ENCODE data around the gene ATXN10.
"Not testable (repeated sequence)": the region's sequence is repeated elsewhere in the genome, so short reads cannot be mapped to it uniquely, and the experiment has no call there.

The ATXN10 gene

GRCh38 chr22:45671783-45672563 lies at the start of gene ATXN10:
TSS of gene ATXN10 (plus strand) at chr22:45671834. CDS start at chr22:45672064, 230 bp downstream.
- FAIRE-seq (no peak), DNase-seq (ENCODE audit: insufficient read length, low spot score) (peak; percentile 32)
- no peak for TF ChIP-seq CTCF (IDR thresholded peaks at IDR 0.05; ENCODE audit: insufficient read depth, missing control alignments)

DNA sequence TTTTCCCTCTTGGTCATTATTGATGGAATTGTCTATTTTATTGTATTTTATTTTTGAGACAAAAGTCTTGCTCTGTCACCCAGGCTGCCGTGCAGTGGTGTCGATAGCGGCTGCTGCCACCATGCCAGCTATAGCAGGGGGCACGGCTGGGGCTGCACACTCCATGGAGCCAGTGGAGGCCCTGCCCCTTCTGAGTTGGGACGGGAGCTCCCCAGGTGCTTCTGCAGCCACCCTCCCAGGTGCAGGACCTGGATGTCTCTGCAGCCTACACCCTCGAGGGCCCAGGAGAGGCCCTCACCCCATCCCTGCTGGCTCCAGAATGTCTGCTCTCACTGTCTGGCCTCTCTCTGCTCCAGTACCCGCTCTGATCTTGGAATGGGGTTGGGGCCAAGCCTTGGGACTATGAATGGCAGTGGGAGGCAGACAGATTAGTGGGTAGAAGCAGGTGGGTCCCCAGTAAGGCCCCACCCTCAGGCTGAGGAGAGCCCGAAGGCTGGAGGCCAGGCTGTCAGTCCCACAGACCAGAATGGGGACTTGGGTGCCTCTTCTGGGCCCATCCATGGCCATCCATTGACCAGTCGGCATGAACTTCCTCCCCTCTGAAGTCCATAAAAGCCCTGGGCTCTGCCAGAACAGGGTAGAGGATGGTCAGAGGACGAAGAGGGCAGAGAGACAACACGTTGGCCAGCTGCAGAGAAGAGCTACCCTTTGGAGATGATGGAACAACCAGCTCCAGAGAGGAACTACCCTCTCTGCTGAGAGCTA lies 49.6 kb upstream of the ATXN10 start:
- TF ChIP-seq CTCF (IDR thresholded peaks at IDR 0.05; ENCODE audit: insufficient read depth, missing control alignments), result no peak
- no peak for DNase-seq (ENCODE audit: insufficient read length, low spot score)
- FAIRE-seq, result no peak

- not testable (repeated sequence) for DNase-seq (ENCODE audit: insufficient read length, low spot score); FAIRE-seq
Measured at GRCh38 chr22:45623464-45624145, 48.0 kb upstream of the ATXN10 start.

- DNase-seq (ENCODE audit: insufficient read length, low spot score) (no peak), FAIRE-seq (no peak)
- TF ChIP-seq CTCF (IDR thresholded peaks at IDR 0.05; ENCODE audit: insufficient read depth, missing control alignments), result no peak
Measured at GRCh38 chr22:45626198-45626651, 45.4 kb upstream of the ATXN10 start.

GRCh38 chr22:45627489-45628233 lies 44.0 kb upstream of the ATXN10 start:
- TF ChIP-seq CTCF (IDR thresholded peaks at IDR 0.05; ENCODE audit: insufficient read depth, missing control alignments), result no peak
- no peak for FAIRE-seq
- no peak for DNase-seq (ENCODE audit: insufficient read length, low spot score)

GRCh38 chr22:45628515-45628914 lies 43.1 kb upstream of the ATXN10 start:
- TF ChIP-seq CTCF (IDR thresholded peaks at IDR 0.05; ENCODE audit: insufficient read depth, missing control alignments), result no peak
- FAIRE-seq (no peak), DNase-seq (ENCODE audit: insufficient read length, low spot score) (no peak)

Data from D721Med (cell line).